ENCODE measurements around the gene NAA80. TPM values are rescaled to one million over a fixed set of nuclear protein-coding genes. Genes with fewer than 3 reads are reported as not detected.

The NAA80 gene
- polyA plus RNA-seq, 6 donors from 2014 or later, result 9.0 to 15.5 (median 11.6) TPM

GRCh38 chr3:50255251-50255615 is 44.0 kb downstream of the NAA80 start:
- no peaks in the 10 kb centered on the region for H3K9me3 Mint-ChIP-seq
- ATAC-seq (ENCODE audit: low read depth in 2 of 2) (no peak), DNase-seq (no peak)
- peaks cover 10 to 32% (median 26%) of the 10 kb centered on the region in 3 donors for H3K4me1 Mint-ChIP-seq
- H3K4me3 Mint-ChIP-seq, result no peak overlapping the region
- H3K27ac Mint-ChIP-seq, result no peak overlapping the region
- no peaks in the 10 kb centered on the region for H3K27me3 Mint-ChIP-seq
- H3K36me3 Mint-ChIP-seq, result no peaks in the 10 kb centered on the region

GRCh38 chr3:50254577-50255250 is 44.5 kb downstream of the NAA80 start:
- peaks cover 11 to 36% (median 29%) of the 10 kb centered on the region in 3 donors for H3K4me1 Mint-ChIP-seq
- no peaks in the 10 kb centered on the region for H3K36me3 Mint-ChIP-seq
- ATAC-seq (ENCODE audit: low read depth in 2 of 2) (no peak), DNase-seq (no peak)
- no peaks in the 10 kb centered on the region for H3K9me3 Mint-ChIP-seq
- H3K27ac Mint-ChIP-seq, result no peak overlapping the region
- peak overlapping the region in 2 of 8 donors; percentile 21 to 52 for H3K4me3 Mint-ChIP-seq
- H3K27me3 Mint-ChIP-seq, result no peaks in the 10 kb centered on the region

GRCh38 chr3:50251220-50251619 is 48.0 kb downstream of the NAA80 start:
- no peaks in the 10 kb centered on the region for H3K9me3 Mint-ChIP-seq
- no peaks in the 10 kb centered on the region for H3K27me3 Mint-ChIP-seq
- ATAC-seq (ENCODE audit: low read depth in 2 of 2) (no peak), DNase-seq (no peak)
- no peak overlapping the region for H3K4me3 Mint-ChIP-seq
- peak overlapping the region in 4 of 6 donors; percentile 20 to 67 (median 34) for H3K27ac Mint-ChIP-seq
- H3K4me1 Mint-ChIP-seq, result peaks cover 27 to 58% (median 57%) of the 10 kb centered on the region in 3 donors
- no peaks in the 10 kb centered on the region for H3K36me3 Mint-ChIP-seq

- DNase-seq (no peak), ATAC-seq (ENCODE audit: low read depth in 2 of 2) (no peak)
- H3K27me3 Mint-ChIP-seq, result no peaks in the 10 kb centered on the region
- H3K4me3 Mint-ChIP-seq, result peak overlapping the region in 1 of 8 donors; percentile 64
- no peaks in the 10 kb centered on the region for H3K9me3 Mint-ChIP-seq
- no peaks in the 10 kb centered on the region for H3K36me3 Mint-ChIP-seq
- H3K27ac Mint-ChIP-seq, result peak overlapping the region in 3 of 6 donors; percentile 41 to 86 (median 85)
- H3K4me1 Mint-ChIP-seq, result peaks cover 30 to 65% (median 64%) of the 10 kb centered on the region in 3 donors
Observed at GRCh38 chr3:50250514-50250913, 48.7 kb downstream of the NAA80 start.

- Mint-ChIP-seq H3K4me1 (peaks cover 36 to 75% (median 74%) of the 10 kb centered on the region in 3 donors), H3K27me3 (no peaks in the 10 kb centered on the region), H3K36me3 (no peaks in the 10 kb centered on the region), H3K27ac (no peak overlapping the region), H3K9me3 (no peaks in the 10 kb centered on the region), H3K4me3 (no peak overlapping the region)
- ATAC-seq (ENCODE audit: low read depth in 2 of 2), result no peak
- DNase-seq, result no peak
Observed at GRCh38 chr3:50249457-50249856, 49.7 kb downstream of the NAA80 start.

- DNase-seq (no peak), ATAC-seq (ENCODE audit: low read depth in 2 of 2) (no peak)
- no peaks in the 10 kb centered on the region for H3K27me3 Mint-ChIP-seq
- peaks cover 45 to 79% (median 78%) of the 10 kb centered on the region in 3 donors for H3K4me1 Mint-ChIP-seq
- H3K27ac Mint-ChIP-seq, result peak overlapping the region in 4 of 6 donors; percentile 32 to 39 (median 36)
- H3K36me3 Mint-ChIP-seq, result no peaks in the 10 kb centered on the region
- H3K9me3 Mint-ChIP-seq, result no peaks in the 10 kb centered on the region
- peak overlapping the region in 2 of 8 donors; percentile 17 to 44 for H3K4me3 Mint-ChIP-seq
Observed at GRCh38 chr3:50248387-50248786, 50.8 kb downstream of the NAA80 start.

GRCh38 chr3:50246517-50246954 is 52.7 kb downstream of the NAA80 start:
- no peaks in the 10 kb centered on the region for H3K9me3 Mint-ChIP-seq
- no peaks in the 10 kb centered on the region for H3K36me3 Mint-ChIP-seq
- peaks cover 58 to 94% (median 93%) of the 10 kb centered on the region in 3 donors for H3K4me1 Mint-ChIP-seq

More at GRCh38 chr3:50246517-50246954, 52.7 kb downstream of the NAA80 start:
- Mint-ChIP-seq H3K4me3 (peak overlapping the region; percentile 66 to 90 (median 80)), H3K27ac (peak overlapping the region; percentile 54 to 93 (median 86)), H3K27me3 (no peaks in the 10 kb centered on the region)
- peak; percentile 40 to 41 for ATAC-seq (ENCODE audit: low read depth in 2 of 2)
- peak; percentile 38 for DNase-seq

Other genes starting within 250 kb of the NAA80 start
- gene RBM5, start 210.5 kb downstream of the NAA80 start, polyA plus RNA-seq (ENCODE audit: low read depth in 6 of 6), result 10 to 100 TPM; 33.9 to 88.8 (median 37.7) TPM
- gene SEMA3F, start 144.1 kb downstream of the NAA80 start, polyA plus RNA-seq (ENCODE audit: low read depth in 6 of 6), result not detected
- not detected for gene GNAT1, start 107.8 kb downstream of the NAA80 start, polyA plus RNA-seq (ENCODE audit: low read depth in 6 of 6)
- gene SLC38A3, start 94.1 kb downstream of the NAA80 start, polyA plus RNA-seq (ENCODE audit: low read depth in 6 of 6), result not detected
- 100 to 1,000 TPM; 472 to 669 (median 550) TPM for gene GNAI2, start 63.2 kb downstream of the NAA80 start, polyA plus RNA-seq (ENCODE audit: low read depth in 6 of 6)
- under 1 TPM in 1 of 6 donors, not detected in 5; 0.13 TPM for gene SEMA3B, start 30.3 kb downstream of the NAA80 start, polyA plus RNA-seq (ENCODE audit: low read depth in 6 of 6)
- gene LSMEM2, start 20.3 kb downstream of the NAA80 start, polyA plus RNA-seq (ENCODE audit: low read depth in 6 of 6), result under 1 TPM in 1 of 6 donors, not detected in 5; 0.19 TPM
- gene IFRD2, start 7.0 kb downstream of the NAA80 start, polyA plus RNA-seq (ENCODE audit: low read depth in 6 of 6), result 10 to 100 TPM; 42.7 to 68.3 (median 55.7) TPM
- gene HYAL3, start within 50 bp of the NAA80 start, polyA plus RNA-seq (ENCODE audit: low read depth in 6 of 6), result 1 to 10 TPM in 4 of 6 donors, under 1 TPM in 1, not detected in 1; 0.93 to 2.8 (median 1.6) TPM
- under 1 TPM in 3 of 6 donors, not detected in 3; 0.12 to 0.32 (median 0.15) TPM for gene HYAL1, start 4.2 kb upstream of the NAA80 start, polyA plus RNA-seq (ENCODE audit: low read depth in 6 of 6)
- gene HYAL2, start 23.3 kb upstream of the NAA80 start, polyA plus RNA-seq (ENCODE audit: low read depth in 6 of 6), result 1 to 10 TPM in 4 of 6 donors, under 1 TPM in 1, not detected in 1; 0.59 to 5.9 (median 3.4) TPM
- 10 to 100 TPM; 39.2 to 60.2 (median 46.3) TPM for gene TUSC2, start 28.8 kb upstream of the NAA80 start, polyA plus RNA-seq (ENCODE audit: low read depth in 6 of 6)
- gene RASSF1, start 41.4 kb upstream of the NAA80 start, polyA plus RNA-seq (ENCODE audit: low read depth in 6 of 6), result 100 to 1,000 TPM in 2 of 6 donors, 10 to 100 TPM in 4; 71.9 to 147 (median 89.9) TPM
- under 1 TPM in 1 of 6 donors, not detected in 5; 0.53 TPM for gene ZMYND10, start 46.3 kb upstream of the NAA80 start, polyA plus RNA-seq (ENCODE audit: low read depth in 6 of 6)
- gene NPRL2, start 51.4 kb upstream of the NAA80 start, polyA plus RNA-seq (ENCODE audit: low read depth in 6 of 6), result 10 to 100 TPM; 17.9 to 31.8 (median 23.7) TPM
- 10 to 100 TPM; 55.4 to 75.9 (median 65.2) TPM for gene CYB561D2, start 51.5 kb upstream of the NAA80 start, polyA plus RNA-seq (ENCODE audit: low read depth in 6 of 6)
- gene TMEM115, start 60.1 kb upstream of the NAA80 start, polyA plus RNA-seq (ENCODE audit: low read depth in 6 of 6), result 10 to 100 TPM; 24.5 to 34.1 (median 31.6) TPM
- gene CACNA2D2, start 204.2 kb upstream of the NAA80 start, polyA plus RNA-seq (ENCODE audit: low read depth in 6 of 6), result under 1 TPM in 3 of 6 donors, not detected in 3; 0.17 to 0.24 (median 0.18) TPM

All from naive B cell (primary cell).